ENCODE data around the gene DRD4.
"Not testable (repeated sequence)": the region's sequence is repeated elsewhere in the genome, so short reads cannot be mapped to it uniquely, and the experiment has no call there.

The DRD4 gene

DNA sequence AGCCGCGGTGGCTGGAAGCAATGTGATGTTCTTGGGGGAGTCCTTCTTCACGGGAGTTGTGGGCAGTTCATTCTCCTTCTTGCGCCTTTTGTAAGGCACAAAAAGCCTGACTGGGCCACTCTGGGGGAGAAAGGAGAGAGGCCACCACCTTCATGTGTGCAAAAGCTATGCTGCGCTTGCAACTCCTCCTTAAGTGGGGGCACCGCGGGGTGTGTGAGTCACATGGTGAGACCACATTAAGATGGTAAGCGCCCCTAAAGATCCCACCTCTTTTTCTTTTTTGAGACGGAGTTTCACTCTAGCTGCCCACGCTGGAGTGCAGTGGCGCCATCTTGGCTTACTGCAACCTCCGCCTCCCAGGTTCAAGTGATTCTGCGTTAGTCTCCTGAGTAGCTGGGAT is 43.9 kb downstream of the DRD4 start:
- no peak for DNase-seq

GRCh38 chr11:686451-687243 is 49.6 kb downstream of the DRD4 start:
- DNase-seq = no peak

GRCh38 chr11:687751-688150 is 50.7 kb downstream of the DRD4 start:
- no peak for DNase-seq

DNA sequence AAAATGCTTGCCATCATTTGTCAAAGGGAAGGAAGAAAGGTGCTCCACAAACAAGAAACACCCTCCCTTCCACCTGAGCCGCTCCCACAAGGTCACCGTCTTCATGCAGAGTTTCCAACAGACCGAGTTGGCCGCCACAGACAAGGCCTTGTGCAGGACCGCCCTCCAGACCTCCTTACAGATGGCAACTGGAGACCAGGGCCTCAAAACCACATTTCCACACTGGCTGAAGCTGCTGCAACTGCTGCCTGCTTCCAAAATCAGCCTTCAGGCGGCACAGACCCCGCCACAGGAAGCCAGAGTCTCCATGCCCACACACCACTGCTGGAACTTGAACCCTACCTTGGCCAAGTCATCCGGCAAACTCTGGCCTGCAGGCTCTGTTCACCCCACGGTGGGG is 51.6 kb downstream of the DRD4 start:
- no peak for DNase-seq

DNA sequence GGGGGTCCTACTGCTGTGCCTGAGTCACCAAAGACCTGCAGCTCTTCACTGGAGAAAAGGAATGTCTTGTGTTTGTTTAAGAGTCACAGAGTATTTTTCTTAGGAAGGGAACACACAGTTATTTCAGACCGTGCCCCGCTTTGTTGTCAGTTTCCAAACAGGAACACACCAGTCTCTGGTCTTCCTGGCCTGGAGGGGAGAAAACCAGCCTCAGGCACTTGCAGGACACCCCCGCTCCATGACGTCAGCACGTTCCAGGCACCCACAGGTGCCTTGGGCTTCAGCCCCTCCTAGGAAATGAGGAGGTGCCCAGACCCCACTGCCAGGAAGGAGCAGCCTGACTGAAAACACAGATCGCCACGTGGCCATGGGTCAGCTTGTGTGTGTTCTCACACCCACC is 52.6 kb downstream of the DRD4 start:
- no peak for DNase-seq

- not testable (repeated sequence) for DNase-seq
These were observed 53.2 kb downstream of the DRD4 start for GRCh38 chr11:690244-690643.

All from DMS79 treated with DMSO at 0.1 percent for 48 hours (cell line).